ENCODE results near the gene TBXA2R. TPM values are rescaled to one million over a fixed set of nuclear protein-coding genes. Genes with fewer than 3 reads are reported as not detected.

The TBXA2R gene
- total RNA-seq, 1 donor: 1.4 TPM

GRCh38 chr19:3618811-3619630 is 12.3 kb upstream of the TBXA2R start:
- Histone ChIP-seq H2AFZ (ENCODE audit: low read length) (no peak overlapping the region), H3K4me3 (ENCODE audit: insufficient read depth, low read length) (no peak overlapping the region), H3K79me2 (ENCODE audit: insufficient read depth, low read length) (peaks cover 7% of the 10 kb centered on the region), H4K20me1 (ENCODE audit: insufficient read depth, low read length) (peaks cover 7% of the 10 kb centered on the region), H3K36me3 (ENCODE audit: insufficient read depth, low read length) (peaks cover 5% of the 10 kb centered on the region), H3K27me3 (ENCODE audit: insufficient read depth, low read length) (no peaks in the 10 kb centered on the region), H3K4me1 (ENCODE audit: insufficient read depth, low read length) (no peaks in the 10 kb centered on the region), H3K4me2 (ENCODE audit: insufficient read depth, low read length) (no peak overlapping the region), H3K27ac (ENCODE audit: low read depth, low read length) (no peak overlapping the region), H3K9me3 (ENCODE audit: low read depth, low read length) (no peaks in the 10 kb centered on the region)
- no peak for DNase-seq (ENCODE audit: insufficient read length, low spot score, missing footprints)
- TF ChIP-seq CTCF (IDR thresholded peaks at IDR 0.05; ENCODE audit: extremely low read depth, low read depth, low read length): no peak

GRCh38 chr19:3618144-3618810 is 11.6 kb upstream of the TBXA2R start:
- Histone ChIP-seq H3K9me3 (ENCODE audit: low read depth, low read length) (no peaks in the 10 kb centered on the region), H2AFZ (ENCODE audit: low read length) (no peak overlapping the region), H3K79me2 (ENCODE audit: insufficient read depth, low read length) (no peaks in the 10 kb centered on the region), H3K4me2 (ENCODE audit: insufficient read depth, low read length) (peak overlapping the region; percentile 48), H3K36me3 (ENCODE audit: insufficient read depth, low read length) (peaks cover 5% of the 10 kb centered on the region), H3K27me3 (ENCODE audit: insufficient read depth, low read length) (no peaks in the 10 kb centered on the region), H3K27ac (ENCODE audit: low read depth, low read length) (no peak overlapping the region), H3K4me1 (ENCODE audit: insufficient read depth, low read length) (no peaks in the 10 kb centered on the region), H4K20me1 (ENCODE audit: insufficient read depth, low read length) (peaks cover 7% of the 10 kb centered on the region), H3K4me3 (ENCODE audit: insufficient read depth, low read length) (no peak overlapping the region)
- TF ChIP-seq CTCF (IDR thresholded peaks at IDR 0.05; ENCODE audit: extremely low read depth, low read depth, low read length): peak; percentile 76
- peak; percentile 99 for DNase-seq (ENCODE audit: insufficient read length, low spot score, missing footprints)

- H3K27ac ChIP-seq (ENCODE audit: low read depth, low read length): no peak overlapping the region
- no peak overlapping the region for H3K4me2 ChIP-seq (ENCODE audit: insufficient read depth, low read length)
- no peaks in the 10 kb centered on the region for H3K27me3 ChIP-seq (ENCODE audit: insufficient read depth, low read length)
- peaks cover 7% of the 10 kb centered on the region for H4K20me1 ChIP-seq (ENCODE audit: insufficient read depth, low read length)
- H3K4me1 ChIP-seq (ENCODE audit: insufficient read depth, low read length): no peaks in the 10 kb centered on the region
- H3K36me3 ChIP-seq (ENCODE audit: insufficient read depth, low read length): peaks cover 4% of the 10 kb centered on the region
- H3K4me3 ChIP-seq (ENCODE audit: insufficient read depth, low read length): no peak overlapping the region
- no peak for DNase-seq (ENCODE audit: insufficient read length, low spot score, missing footprints)
- no peak overlapping the region for H2AFZ ChIP-seq (ENCODE audit: low read length)
- H3K9me3 ChIP-seq (ENCODE audit: low read depth, low read length): no peaks in the 10 kb centered on the region
- no peaks in the 10 kb centered on the region for H3K79me2 ChIP-seq (ENCODE audit: insufficient read depth, low read length)
- no peak for TF ChIP-seq CTCF (IDR thresholded peaks at IDR 0.05; ENCODE audit: extremely low read depth, low read depth, low read length)
Observed at GRCh38 chr19:3617463-3617862, 10.8 kb upstream of the TBXA2R start.

GRCh38 chr19:3615524-3616135 is 9.0 kb upstream of the TBXA2R start:
- TF ChIP-seq CTCF (IDR thresholded peaks at IDR 0.05; ENCODE audit: extremely low read depth, low read depth, low read length): no peak
- no peak overlapping the region for H3K4me2 ChIP-seq (ENCODE audit: insufficient read depth, low read length)
- DNase-seq (ENCODE audit: insufficient read length, low spot score, missing footprints): no peak
- H3K4me3 ChIP-seq (ENCODE audit: insufficient read depth, low read length): no peak overlapping the region
- peaks cover 7% of the 10 kb centered on the region for H4K20me1 ChIP-seq (ENCODE audit: insufficient read depth, low read length)
- H3K4me1 ChIP-seq (ENCODE audit: insufficient read depth, low read length): no peaks in the 10 kb centered on the region
- H3K36me3 ChIP-seq (ENCODE audit: insufficient read depth, low read length): peaks cover 12% of the 10 kb centered on the region
- no peaks in the 10 kb centered on the region for H3K27me3 ChIP-seq (ENCODE audit: insufficient read depth, low read length)
- no peak overlapping the region for H3K27ac ChIP-seq (ENCODE audit: low read depth, low read length)
- H3K9me3 ChIP-seq (ENCODE audit: low read depth, low read length): no peaks in the 10 kb centered on the region
- H3K79me2 ChIP-seq (ENCODE audit: insufficient read depth, low read length): no peaks in the 10 kb centered on the region
- H2AFZ ChIP-seq (ENCODE audit: low read length): no peak overlapping the region
